ENCODE results near the gene THADA.
A peak's percentile ranks its signal among the peaks of the same experiment; 100 is the strongest.
"Not testable (repeated sequence)": the region's sequence is repeated elsewhere in the genome, so short reads cannot be mapped to it uniquely, and the experiment has no call there.

The THADA gene

GRCh38 chr2:43461453-43462073 lies 134.3 kb downstream of the THADA start:
- no peak for DNase-seq (ENCODE audit: low spot score)

DNA sequence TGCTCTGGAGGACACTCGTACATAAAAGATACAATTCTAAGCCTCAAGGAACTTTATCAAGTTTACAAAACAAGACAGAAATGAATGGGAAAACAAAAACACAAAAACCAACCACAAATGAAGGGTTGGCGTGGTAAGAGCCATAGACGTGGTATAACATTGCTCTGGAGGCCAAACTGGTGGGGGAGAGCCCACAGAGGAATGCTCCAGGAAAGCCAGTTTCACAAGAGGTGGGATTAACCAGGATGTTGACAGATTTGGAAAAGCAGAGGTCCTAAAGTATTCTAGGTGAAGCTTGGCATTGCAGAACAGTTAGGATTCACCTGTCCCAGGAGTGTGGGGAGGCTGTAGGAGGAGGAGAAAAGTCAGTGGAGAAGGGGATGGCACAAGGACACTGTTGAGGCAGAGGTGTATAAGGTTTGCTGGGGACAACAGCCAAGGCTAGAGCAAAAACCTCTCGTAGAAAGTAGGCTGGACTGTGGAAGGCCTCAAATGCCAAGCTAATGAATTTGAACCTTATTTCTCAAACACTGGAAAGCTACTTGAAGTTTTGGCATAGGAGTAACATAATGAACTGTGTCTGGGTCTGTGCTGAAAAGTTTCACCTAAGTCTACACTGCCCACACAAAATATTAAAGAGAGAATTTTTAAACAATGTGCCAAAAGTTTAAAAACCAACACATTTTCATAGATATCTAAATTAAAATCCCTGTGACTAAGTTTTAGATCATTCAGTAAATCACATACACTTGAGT lies 135.1 kb downstream of the THADA start:
- no peak for DNase-seq (ENCODE audit: low spot score)

DNA sequence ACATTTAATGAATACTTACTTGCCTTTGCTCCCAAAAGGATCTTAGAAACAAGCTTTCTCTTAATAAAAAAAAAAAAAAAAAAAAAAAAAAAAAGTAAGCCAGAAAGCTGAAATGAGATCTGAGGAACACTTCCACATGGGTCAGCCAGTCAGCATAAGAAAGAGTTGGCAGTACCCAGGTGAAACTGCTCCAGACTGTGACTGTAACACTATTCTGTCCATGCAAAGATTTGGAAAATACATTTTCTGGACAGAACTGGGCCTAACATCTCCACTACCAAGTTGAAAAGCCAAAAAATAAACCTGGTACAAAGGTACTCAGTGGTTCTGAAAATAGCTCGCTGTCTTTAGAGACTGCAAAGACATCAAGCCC lies 135.7 kb downstream of the THADA start:
- DNase-seq (ENCODE audit: low spot score): no peak

- DNase-seq (ENCODE audit: low spot score): no peak
These were observed 136.2 kb downstream of the THADA start for GRCh38 chr2:43459446-43460173.

GRCh38 chr2:43458014-43458628 lies 137.7 kb downstream of the THADA start:
- no peak for DNase-seq (ENCODE audit: low spot score)

DNA sequence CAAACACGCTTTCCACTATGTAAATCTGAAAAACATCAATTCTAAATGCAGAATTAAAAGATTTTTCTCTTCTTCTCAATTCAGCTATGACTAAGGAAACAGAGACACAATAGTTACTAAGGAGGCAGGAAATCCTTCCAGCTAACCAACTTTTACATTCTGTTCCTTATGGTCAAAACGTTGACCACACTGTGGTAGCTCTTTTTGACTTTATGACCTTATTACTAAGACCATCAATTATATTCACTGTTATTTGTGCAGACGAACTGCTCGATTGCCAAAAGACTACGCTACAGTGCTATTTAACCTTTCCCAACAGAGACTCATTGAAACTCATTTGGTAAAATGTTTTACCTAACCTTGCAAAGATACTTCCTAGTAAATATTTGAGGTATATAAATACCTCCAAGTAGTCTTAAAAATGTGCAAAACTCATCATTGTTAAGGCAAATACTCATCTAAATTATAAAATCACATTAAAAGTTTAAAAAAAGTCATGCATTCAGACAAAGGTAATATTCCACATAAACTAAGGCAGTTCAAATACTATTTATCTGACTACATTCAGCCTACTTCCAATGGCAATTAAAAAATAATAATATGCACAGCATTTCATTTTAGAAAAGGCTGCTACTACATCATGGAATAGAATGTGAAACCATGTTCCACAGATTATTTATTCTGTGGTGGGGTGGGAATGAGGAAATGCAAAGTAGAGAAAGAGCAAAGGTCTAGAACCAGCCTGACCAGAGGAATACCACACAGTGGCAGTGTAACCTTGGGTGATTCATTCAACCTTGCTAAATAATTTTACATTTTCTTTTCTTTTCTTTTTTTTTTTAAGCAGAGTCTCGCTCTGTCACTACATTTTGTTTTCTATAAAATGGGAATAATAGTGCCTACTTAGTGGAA lies 139.9 kb downstream of the THADA start:
- DNase-seq (ENCODE audit: low spot score): no peak

GRCh38 chr2:43455296-43455695 lies 140.5 kb downstream of the THADA start:
- no peak for DNase-seq (ENCODE audit: low spot score)

DNA sequence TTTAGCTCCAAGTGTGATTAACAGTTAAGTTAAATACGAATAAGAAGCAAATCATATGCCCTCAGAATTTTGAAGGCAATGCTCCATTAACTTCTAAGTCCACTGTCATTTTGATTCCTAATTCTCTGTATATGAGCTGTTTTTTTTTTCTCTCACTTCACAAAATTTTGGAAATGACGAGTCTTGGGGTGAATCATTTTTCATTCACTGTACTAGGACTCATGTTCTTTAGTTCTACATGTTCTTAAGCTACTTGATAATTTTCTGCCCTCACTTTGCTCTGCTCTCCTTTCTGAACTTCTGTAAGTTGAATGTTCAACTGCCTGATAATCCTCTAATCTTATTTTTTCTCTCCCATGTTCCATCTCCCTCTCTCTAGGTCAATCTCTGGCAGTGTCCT lies 141.0 kb downstream of the THADA start:
- DNase-seq (ENCODE audit: low spot score): no peak

DNA sequence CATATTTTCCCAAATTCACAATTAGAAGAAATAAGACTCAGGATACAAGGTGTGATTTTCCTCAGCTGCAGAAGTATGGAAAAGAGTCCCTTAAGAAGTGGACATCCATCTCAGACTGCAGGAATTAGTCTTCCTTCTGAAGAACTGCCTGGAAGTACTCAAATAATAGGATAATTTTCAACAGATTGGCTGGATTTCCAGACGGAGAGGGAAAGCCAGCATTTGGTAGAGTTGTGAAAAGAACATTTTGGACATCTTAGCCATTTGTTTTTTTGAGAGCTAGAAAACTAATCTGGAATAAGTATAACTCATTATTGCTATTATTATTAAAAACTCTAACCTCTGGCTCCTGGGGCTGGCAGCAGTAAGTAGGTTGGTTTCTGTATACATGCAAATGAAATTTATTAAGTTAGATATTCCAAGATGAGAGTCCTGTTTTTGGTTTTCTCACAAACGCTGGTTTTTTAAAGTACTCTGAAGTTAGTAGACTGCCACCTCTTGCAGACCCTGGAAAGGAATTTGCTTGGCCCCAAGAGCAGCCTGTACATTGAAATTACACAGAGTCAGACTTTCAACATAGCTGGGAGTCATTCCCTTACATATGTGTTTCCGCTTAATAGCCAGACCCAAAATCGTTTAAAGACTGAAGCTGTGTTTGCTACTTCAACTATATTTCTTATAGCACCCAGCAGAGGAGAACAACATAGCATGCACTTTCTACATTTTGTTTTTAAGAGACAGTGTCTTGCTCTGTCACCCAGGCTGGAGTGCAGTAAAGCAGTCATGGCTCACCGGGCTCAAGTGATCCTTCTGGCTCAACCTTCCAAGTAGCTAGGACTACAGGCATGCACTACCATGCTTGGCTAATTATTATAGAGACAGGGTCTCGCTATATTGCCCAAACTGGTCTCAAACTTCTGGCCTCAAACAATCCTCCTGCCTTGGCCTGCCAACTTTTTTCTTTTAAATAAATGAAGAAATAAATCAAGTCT lies 142.4 kb downstream of the THADA start:
- no peak for DNase-seq (ENCODE audit: low spot score)

DNA sequence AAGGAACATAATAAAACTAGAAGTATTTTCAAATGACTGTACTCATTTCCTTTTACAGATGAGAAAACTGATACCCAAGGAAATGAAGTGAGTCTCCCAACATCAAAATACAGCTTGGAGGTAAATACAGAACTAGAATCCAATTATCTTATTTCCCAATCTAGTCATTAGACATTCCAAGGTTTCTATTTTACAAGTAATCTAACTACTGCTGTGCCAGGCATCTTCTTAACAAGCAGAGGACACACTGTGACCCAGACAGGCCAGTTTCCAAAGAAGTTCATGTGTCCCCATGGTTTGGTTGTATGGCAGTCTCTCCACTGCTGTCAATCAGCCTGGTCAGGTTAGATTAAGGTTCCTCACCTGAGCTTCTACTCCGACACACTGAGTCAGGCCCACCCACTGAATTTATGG lies 143.5 kb downstream of the THADA start:
- DNase-seq (ENCODE audit: low spot score): no peak

DNA sequence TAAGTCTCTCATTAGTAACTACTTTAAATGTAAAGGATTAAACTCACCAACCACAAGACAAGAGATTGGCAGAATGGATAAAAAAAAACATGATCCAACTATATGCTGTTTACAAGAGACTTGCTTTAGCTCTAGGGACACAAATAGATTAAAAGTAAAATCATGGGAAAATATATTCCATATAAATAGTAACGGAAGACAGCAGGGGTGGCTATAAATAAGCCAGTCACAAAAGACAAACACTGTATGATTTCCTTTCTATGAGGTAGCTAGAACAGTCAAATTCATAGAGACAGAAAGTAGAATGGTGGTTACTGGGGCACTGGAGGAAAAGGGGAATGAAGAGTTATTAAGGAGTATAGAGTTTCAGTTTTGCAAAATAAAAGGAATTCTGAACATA lies 145.2 kb downstream of the THADA start:
- DNase-seq (ENCODE audit: low spot score): no peak

GRCh38 chr2:43448822-43449110 lies 147.1 kb downstream of the THADA start:
- no peak for DNase-seq (ENCODE audit: low spot score)

- DNase-seq (ENCODE audit: low spot score): peak; percentile 44
These were observed 147.6 kb downstream of the THADA start for GRCh38 chr2:43448011-43448821.

GRCh38 chr2:43446755-43447154 lies 149.1 kb downstream of the THADA start:
- DNase-seq (ENCODE audit: low spot score): not testable (repeated sequence)

DNA sequence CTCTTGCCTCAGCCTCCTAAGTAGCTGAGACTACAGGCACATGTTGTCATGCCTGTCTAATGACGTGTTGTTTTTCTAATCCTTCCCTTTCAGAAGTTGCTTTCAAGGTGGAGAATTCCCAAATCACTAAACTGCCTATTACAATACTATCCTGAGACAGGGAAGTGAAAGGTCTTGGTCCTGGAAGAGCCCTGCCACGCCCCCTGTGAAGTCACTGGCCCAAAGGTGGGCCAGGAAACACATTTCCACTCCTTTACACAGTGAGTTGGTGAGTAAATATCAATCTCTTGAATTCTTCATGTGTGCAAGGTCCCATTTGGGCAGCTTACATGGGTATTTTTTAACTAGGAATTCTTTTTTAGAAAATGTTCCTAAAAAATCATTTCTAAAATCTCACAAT lies 150.1 kb downstream of the THADA start:
- DNase-seq (ENCODE audit: low spot score): no peak

- DNase-seq (ENCODE audit: low spot score): no peak
These were observed 150.7 kb downstream of the THADA start for GRCh38 chr2:43444989-43445645.

- no peak for DNase-seq (ENCODE audit: low spot score)
These were observed 152.6 kb downstream of the THADA start for GRCh38 chr2:43443282-43443681.

DNA sequence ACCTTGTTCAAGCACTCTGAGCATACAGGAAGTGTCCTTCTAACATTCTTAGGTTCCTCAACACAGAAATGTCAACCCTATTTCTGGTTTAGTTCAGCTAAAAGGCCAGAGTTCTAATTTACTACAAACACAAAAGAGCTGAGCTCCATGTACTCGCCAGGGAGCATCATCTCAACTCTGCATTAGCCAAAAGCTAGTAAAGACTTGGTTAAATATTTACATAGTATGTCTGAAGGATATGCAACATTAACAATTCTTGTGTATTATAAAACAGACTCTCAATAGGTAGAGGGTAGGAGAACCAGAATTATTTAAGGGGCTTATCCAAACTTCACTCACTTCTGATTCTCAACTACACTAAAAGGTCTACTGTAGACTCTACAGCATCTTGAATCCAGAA lies 154.6 kb downstream of the THADA start:
- DNase-seq (ENCODE audit: low spot score): no peak
